Activated T-cell treated with anti-CD3 and anti-CD28 coated beads for 24 hours (primary cell): ENCODE data around the gene CARD11.

Source experiments
- DNase-seq: peaks from one replicate; pipeline ENCODE4 v3.0.0-alpha.2; 2020; ENCODE audit warnings: low read depth

Gene CARD11

GRCh38 chr7:3020416-3020815, 23.3 kb downstream of the CARD11 start:
- DNase-seq = no peak

- no peak for DNase-seq
These were observed 23.9 kb downstream of the CARD11 start for GRCh38 chr7:3019801-3020200.

- no peak for DNase-seq
These were observed 29.5 kb downstream of the CARD11 start for GRCh38 chr7:3013975-3014792.

GRCh38 chr7:3011211-3011852, 32.3 kb downstream of the CARD11 start:
- no peak for DNase-seq

- DNase-seq = no peak
These were observed 33.5 kb downstream of the CARD11 start for GRCh38 chr7:3010161-3010560.

- DNase-seq = no peak
These were observed 34.6 kb downstream of the CARD11 start for GRCh38 chr7:3009086-3009485.

- DNase-seq = no peak
These were observed 35.3 kb downstream of the CARD11 start for GRCh38 chr7:3008386-3008785.

GRCh38 chr7:3007696-3008095, 36.0 kb downstream of the CARD11 start:
- DNase-seq = no peak

GRCh38 chr7:3005257-3005656, 38.4 kb downstream of the CARD11 start:
- no peak for DNase-seq

GRCh38 chr7:3003936-3004335, 39.7 kb downstream of the CARD11 start:
- DNase-seq = no peak

- DNase-seq = no peak
These were observed 41.0 kb downstream of the CARD11 start for GRCh38 chr7:3002631-3003030.

- no peak for DNase-seq
These were observed 43.1 kb downstream of the CARD11 start for GRCh38 chr7:3000566-3000965.

GRCh38 chr7:2999078-2999500, 44.6 kb downstream of the CARD11 start:
- no peak for DNase-seq

GRCh38 chr7:2997014-2997413, 46.7 kb downstream of the CARD11 start:
- DNase-seq = no peak

- DNase-seq = no peak
These were observed 47.5 kb downstream of the CARD11 start for GRCh38 chr7:2996141-2996540.

- no peak for DNase-seq
These were observed 49.8 kb downstream of the CARD11 start for GRCh38 chr7:2993868-2994267.

- DNase-seq = no peak
These were observed 50.3 kb downstream of the CARD11 start for GRCh38 chr7:2993396-2993795.

- DNase-seq = no peak
These were observed 52.7 kb downstream of the CARD11 start for GRCh38 chr7:2990949-2991470.

- no peak for DNase-seq
These were observed 57.1 kb downstream of the CARD11 start for GRCh38 chr7:2986561-2986960.

GRCh38 chr7:2985866-2986265, 57.8 kb downstream of the CARD11 start:
- DNase-seq = no peak

- no peak for DNase-seq
These were observed 59.6 kb downstream of the CARD11 start for GRCh38 chr7:2984091-2984490.

GRCh38 chr7:2983586-2983985, 60.1 kb downstream of the CARD11 start:
- no peak for DNase-seq

- peak; percentile 51 for DNase-seq
These were observed 60.8 kb downstream of the CARD11 start for GRCh38 chr7:2982831-2983230.
